ENCODE measurements around the gene MYL5.
"Not testable (repeated sequence)": the region's sequence is repeated elsewhere in the genome, so short reads cannot be mapped to it uniquely, and the experiment has no call there.

MYL5 gene

DNA sequence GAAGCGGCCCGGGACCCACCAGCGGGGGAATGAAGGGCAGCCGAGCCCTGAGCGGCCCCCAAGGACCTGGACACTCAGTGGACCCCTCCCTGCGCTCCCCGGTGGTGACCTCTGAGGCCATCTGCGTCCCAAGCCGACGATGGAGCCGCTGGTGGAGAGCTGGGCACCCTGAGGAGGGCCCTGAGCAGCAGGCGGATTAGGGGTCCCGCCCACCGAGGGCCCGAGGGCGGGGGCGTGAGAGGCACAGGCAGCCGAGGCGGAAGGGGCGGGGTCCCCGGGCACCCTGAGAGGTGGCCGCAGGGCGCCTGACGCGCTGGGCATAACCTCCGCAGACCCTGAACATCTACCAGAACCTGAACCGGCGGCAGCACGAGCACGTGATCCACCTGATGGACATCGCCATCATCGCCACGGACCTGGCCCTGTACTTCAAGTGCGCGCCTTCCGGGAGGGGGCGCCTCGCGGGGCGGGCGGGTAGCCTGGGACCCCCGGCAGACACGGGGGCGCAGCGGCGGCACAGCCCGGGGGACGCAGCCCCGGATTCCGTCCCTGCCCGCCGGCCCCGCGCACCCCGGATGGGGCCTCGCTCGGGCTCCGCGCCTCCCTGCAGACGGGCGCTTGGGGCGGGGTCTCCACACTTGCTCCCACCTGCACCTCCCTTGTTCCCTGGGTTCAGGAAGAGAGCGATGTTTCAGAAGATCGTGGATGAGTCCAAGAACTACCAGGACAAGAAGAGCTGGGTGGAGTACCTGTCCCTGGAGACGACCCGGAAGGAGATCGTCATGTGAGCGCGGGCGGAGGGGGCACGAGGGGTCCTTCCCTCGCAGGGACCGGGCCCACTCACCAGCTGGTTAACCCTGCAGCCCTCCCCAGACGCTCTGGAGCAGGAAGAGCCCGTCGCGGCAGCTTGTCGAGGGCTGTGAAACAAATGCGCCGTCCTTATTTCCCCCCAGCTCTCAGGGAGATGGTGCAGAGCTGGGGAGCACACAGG is 10.6 kb upstream of the MYL5 start:
- Histone ChIP-seq H3K36me3 (ENCODE audit: control insufficient read depth, insufficient read depth, low read length) (no peaks in the 10 kb centered on the region), H3K4me3 (ENCODE audit: low read length) (peak overlapping the region; percentile 14), H3K4me1 (ENCODE audit: control insufficient read depth, insufficient read depth, low read length) (peaks cover 3% of the 10 kb centered on the region), H3K9ac (ENCODE audit: low read length) (peak overlapping the region; percentile 78), H3K27me3 (ENCODE audit: control insufficient read depth, insufficient read depth, low read length) (peaks cover 10% of the 10 kb centered on the region), H3K9me3 (ENCODE audit: control insufficient read depth, low read length) (no peaks in the 10 kb centered on the region)

DNA sequence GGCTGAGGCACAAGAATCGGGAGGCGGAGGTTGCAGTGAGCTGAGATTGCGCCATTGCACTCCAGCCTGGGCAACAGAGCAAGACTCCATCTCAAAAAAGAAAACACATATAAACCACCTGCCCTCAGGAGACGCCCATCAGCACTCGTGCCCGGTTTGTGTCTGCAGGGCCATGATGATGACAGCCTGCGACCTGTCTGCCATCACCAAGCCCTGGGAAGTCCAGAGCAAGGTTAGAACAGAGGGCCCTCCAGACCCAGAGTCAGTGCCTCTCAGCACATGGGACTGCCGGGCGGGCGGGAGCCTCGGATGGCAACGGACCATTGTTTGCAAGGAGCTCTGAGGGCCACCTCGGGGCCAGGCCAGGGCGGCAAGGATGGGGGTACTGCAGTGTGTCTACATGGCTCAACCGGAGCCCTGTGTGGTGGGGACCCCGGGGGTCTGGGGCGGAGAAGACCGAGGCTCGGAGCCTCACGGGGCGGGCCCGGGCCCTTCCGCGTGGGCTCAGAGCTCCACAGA is 9.6 kb upstream of the MYL5 start:
- Histone ChIP-seq H3K4me1 (ENCODE audit: control insufficient read depth, insufficient read depth, low read length) (peaks cover 3% of the 10 kb centered on the region), H3K9ac (ENCODE audit: low read length) (no peak overlapping the region), H3K36me3 (ENCODE audit: control insufficient read depth, insufficient read depth, low read length) (no peaks in the 10 kb centered on the region), H3K4me3 (ENCODE audit: low read length) (no peak overlapping the region), H3K27me3 (ENCODE audit: control insufficient read depth, insufficient read depth, low read length) (peaks cover 10% of the 10 kb centered on the region), H3K9me3 (ENCODE audit: control insufficient read depth, low read length) (no peaks in the 10 kb centered on the region)

DNA sequence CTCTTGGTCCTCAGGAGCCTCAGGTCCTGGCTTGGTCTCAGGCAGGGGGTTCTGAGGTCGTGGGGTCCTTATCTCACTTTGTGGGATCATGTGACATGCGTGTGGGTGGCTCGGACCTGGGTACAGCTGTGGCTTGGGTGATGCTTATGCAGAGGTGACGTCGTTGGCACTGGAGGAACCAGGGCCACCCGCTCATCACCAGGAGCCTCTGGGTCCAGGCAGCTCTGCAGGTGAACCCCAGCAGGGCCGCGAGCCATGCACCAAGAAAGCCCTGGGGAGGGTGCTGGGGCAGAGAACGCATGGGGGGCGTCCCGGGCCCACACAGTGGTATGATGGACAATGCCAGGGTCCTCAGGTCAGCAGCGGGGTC is 9.0 kb upstream of the MYL5 start:
- Histone ChIP-seq H3K9ac (ENCODE audit: low read length) (no peak overlapping the region), H3K4me1 (ENCODE audit: control insufficient read depth, insufficient read depth, low read length) (peaks cover 3% of the 10 kb centered on the region), H3K4me3 (ENCODE audit: low read length) (no peak overlapping the region), H3K27me3 (ENCODE audit: control insufficient read depth, insufficient read depth, low read length) (peaks cover 10% of the 10 kb centered on the region), H3K36me3 (ENCODE audit: control insufficient read depth, insufficient read depth, low read length) (no peaks in the 10 kb centered on the region), H3K9me3 (ENCODE audit: control insufficient read depth, low read length) (no peaks in the 10 kb centered on the region)

DNA sequence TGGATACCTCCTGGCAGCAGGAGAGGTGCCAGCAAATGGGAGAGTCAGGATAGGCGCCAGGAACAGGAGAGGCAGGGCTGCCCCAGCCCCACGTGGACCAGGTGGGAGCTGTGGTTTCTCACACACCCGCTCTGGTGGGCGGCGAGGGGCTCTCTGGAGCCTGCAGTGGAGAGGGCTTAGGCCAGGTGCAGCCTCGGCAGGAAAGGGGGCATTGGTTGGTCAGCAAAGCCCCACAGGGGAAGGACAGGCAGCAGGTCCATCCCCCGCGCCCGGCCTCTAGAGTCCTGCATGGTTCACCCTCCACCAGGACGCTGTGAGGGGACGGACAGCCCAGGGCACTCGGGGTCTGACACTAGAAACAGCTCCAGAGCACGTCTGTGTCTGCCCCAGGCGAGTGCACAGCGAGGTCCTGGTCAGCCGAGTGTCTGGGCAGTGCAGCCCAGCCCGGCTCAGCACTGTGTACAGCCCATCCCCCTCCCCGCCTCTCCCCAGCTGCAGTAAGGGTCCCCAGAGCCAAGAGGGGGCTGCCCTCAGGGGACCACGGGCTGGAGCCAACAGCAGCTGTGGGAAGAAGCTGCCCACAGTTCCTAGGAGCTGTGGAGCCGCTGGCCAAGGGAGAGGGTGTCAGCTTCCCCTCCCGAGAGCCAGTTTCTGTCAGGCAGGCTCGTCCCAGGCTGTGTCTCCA is 8.4 kb upstream of the MYL5 start:
- no peak overlapping the region for H3K9ac ChIP-seq (ENCODE audit: low read length)
- H3K4me3 ChIP-seq (ENCODE audit: low read length): no peak overlapping the region
- peaks cover 10% of the 10 kb centered on the region for H3K27me3 ChIP-seq (ENCODE audit: control insufficient read depth, insufficient read depth, low read length)
- H3K4me1 ChIP-seq (ENCODE audit: control insufficient read depth, insufficient read depth, low read length): peaks cover 3% of the 10 kb centered on the region
- H3K36me3 ChIP-seq (ENCODE audit: control insufficient read depth, insufficient read depth, low read length): no peaks in the 10 kb centered on the region
- no peaks in the 10 kb centered on the region for H3K9me3 ChIP-seq (ENCODE audit: control insufficient read depth, low read length)

DNA sequence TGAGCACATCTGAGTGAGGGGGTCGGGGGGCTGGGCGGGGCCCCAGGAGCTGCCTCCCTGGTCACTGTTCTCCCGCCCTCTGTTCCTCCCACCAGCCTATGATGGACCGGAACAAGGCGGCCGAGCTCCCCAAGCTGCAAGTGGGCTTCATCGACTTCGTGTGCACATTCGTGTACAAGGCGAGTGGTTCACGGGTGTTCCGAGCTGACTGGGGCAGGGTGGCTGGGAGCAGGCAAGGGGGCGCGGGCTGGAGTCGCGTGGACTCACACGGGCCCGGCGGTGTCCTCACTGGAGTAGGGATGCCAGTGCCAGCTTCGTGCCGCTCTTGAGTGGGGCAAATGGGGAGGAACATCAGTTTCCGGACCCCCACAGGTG is 7.9 kb upstream of the MYL5 start:
- Histone ChIP-seq H3K4me3 (ENCODE audit: low read length) (no peak overlapping the region), H3K4me1 (ENCODE audit: control insufficient read depth, insufficient read depth, low read length) (peaks cover 3% of the 10 kb centered on the region), H3K36me3 (ENCODE audit: control insufficient read depth, insufficient read depth, low read length) (no peaks in the 10 kb centered on the region), H3K9ac (ENCODE audit: low read length) (no peak overlapping the region), H3K9me3 (ENCODE audit: control insufficient read depth, low read length) (no peaks in the 10 kb centered on the region), H3K27me3 (ENCODE audit: control insufficient read depth, insufficient read depth, low read length) (peaks cover 10% of the 10 kb centered on the region)

DNA sequence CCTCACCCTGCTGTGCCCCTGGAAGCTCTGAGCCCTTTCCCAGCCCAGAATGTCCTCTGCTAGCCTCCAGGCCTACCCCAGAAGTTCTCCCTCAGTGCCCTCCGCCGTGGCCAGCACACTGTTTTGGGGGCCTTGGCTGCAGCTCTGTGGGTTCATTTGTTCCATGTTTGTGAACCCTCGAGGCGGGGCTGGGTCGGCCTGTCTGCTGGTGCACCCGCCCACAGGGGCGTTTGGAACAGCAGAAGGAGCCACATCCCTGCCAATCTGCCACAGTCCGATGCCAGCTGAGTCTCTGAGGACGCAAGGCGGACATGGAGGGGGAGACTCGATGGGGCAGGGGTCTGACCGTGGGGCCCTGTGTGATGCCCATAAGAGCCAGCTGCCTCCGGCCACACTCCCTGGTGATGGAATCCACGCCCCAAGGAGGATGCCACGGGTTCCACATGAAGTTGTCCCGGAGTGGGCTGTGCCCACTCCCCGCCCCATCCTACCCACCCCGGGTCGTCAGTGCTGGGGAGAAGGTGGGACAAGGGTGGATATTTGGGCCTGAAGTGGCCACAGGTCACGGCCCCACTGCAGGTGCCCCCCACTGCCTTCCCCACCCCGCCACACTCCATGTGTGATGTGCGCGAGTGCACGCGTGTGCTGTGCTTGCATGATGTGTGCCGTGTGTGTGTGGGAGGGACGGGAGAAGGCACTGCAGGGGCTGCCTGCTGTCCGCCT is 7.4 kb upstream of the MYL5 start:
- H3K9ac ChIP-seq (ENCODE audit: low read length): no peak overlapping the region

DNA sequence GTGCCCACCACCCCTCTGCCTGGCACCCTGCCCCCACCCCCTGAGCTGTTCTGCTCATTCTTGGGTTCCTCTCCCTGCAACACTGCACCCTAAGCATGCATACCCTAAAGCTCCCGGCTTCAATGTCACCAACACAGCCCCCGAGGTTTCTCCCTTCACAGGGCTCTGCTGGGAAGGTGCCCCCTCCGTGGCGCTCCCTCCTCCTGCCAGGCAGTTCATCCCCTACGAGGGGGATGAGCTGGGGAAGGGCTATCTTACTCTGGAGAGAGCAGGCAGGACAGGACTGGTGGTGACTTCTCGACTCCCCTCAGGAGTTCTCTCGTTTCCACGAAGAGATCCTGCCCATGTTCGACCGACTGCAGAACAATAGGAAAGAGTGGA is 6.8 kb upstream of the MYL5 start:
- peaks cover 3% of the 10 kb centered on the region for H3K4me1 ChIP-seq (ENCODE audit: control insufficient read depth, insufficient read depth, low read length)
- no peaks in the 10 kb centered on the region for H3K9me3 ChIP-seq (ENCODE audit: control insufficient read depth, low read length)
- H3K9ac ChIP-seq (ENCODE audit: low read length): no peak overlapping the region

More for the DNA sequence above, 7.4 kb upstream of the MYL5 start:
- H3K4me3 ChIP-seq (ENCODE audit: low read length): no peak overlapping the region
- no peaks in the 10 kb centered on the region for H3K36me3 ChIP-seq (ENCODE audit: control insufficient read depth, insufficient read depth, low read length)
- H3K27me3 ChIP-seq (ENCODE audit: control insufficient read depth, insufficient read depth, low read length): peaks cover 10% of the 10 kb centered on the region
- H3K4me1 ChIP-seq (ENCODE audit: control insufficient read depth, insufficient read depth, low read length): peaks cover 3% of the 10 kb centered on the region
- H3K9me3 ChIP-seq (ENCODE audit: control insufficient read depth, low read length): no peaks in the 10 kb centered on the region

DNA sequence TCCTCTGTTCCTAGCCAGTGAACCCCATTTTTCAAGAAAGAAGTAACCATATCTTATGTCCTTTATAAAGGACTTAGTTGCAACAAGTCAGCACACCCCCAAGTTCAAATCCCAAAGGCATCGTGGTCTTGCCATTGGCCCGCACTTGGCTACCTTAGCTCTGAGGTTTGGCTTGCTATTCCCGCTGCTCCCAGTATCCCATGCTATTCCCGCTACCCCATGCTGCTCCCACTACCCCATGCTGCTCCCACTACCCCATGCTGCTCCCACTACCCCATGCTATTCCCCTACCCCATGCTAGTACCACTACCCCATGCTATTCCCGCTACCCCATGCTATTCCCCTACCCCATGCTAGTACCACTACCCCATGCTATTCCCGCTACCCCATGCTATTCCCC is 6.1 kb upstream of the MYL5 start:
- H3K9ac ChIP-seq (ENCODE audit: low read length); H3K36me3 ChIP-seq (ENCODE audit: control insufficient read depth, insufficient read depth, low read length); H3K4me1 ChIP-seq (ENCODE audit: control insufficient read depth, insufficient read depth, low read length); H3K9me3 ChIP-seq (ENCODE audit: control insufficient read depth, low read length); H3K27me3 ChIP-seq (ENCODE audit: control insufficient read depth, insufficient read depth, low read length); H3K4me3 ChIP-seq (ENCODE audit: low read length): not testable (repeated sequence)

More for the DNA sequence above, 6.8 kb upstream of the MYL5 start:
- Histone ChIP-seq H3K36me3 (ENCODE audit: control insufficient read depth, insufficient read depth, low read length) (no peaks in the 10 kb centered on the region), H3K27me3 (ENCODE audit: control insufficient read depth, insufficient read depth, low read length) (peaks cover 10% of the 10 kb centered on the region), H3K4me3 (ENCODE audit: low read length) (no peak overlapping the region)

DNA sequence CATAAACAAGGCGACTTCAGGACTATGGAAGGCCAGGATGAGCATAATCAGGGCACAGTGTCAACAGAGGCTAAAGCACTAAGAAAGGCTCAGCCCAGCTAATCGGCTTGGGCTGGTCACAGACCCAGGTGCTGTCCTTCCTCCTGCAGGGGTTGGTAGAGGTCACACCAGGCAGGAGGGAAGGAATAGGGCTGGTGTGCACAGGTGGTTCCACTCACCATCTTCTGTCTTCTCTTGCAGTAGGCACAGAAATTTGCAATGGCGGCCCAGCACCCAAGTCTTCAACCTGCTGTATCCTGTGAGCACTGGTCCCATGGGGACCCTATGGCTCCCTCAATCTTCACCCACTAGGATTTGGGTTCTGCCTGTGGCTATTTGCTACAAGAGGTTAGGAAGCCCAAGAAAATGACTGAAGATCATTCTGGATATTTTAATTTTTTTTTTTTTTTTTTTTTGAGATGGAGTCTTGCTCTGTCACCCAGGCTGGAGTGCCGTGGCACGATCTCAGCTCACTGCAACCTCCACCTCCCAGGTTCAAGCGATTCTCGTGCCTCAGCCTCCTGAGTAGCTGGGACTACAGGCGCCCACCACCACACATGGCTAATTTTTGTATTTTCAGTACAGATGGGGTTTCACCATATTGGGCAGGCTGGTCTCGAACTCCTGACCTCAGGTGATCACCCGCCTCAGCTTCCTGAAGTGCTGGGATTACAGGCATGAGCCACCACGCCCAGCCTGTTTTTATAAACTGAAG is 4.4 kb upstream of the MYL5 start:
- not testable (repeated sequence) for H3K9ac ChIP-seq (ENCODE audit: low read length); H3K36me3 ChIP-seq (ENCODE audit: control insufficient read depth, insufficient read depth, low read length); H3K9me3 ChIP-seq (ENCODE audit: control insufficient read depth, low read length); H3K4me3 ChIP-seq (ENCODE audit: low read length); H3K4me1 ChIP-seq (ENCODE audit: control insufficient read depth, insufficient read depth, low read length); H3K27me3 ChIP-seq (ENCODE audit: control insufficient read depth, insufficient read depth, low read length)

DNA sequence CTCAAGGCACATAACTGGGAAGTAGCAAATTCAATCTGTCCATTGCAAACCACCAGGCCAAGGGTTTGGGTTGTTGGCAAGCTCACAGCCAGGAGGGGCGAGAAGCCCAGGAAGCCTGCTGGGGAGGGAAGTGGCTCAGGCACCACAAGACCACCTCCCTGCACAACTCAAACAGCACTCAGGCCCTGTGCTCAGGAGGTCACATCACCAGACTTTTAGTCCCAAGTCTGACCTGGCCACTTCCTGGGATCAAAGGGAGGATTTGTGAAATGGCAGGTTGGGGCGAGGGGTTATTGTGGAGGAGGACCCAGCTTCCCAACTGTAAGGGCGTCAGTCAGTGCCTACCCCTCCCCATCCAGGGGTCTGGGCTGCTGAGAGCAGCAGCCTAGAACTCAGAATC is 2.6 kb upstream of the MYL5 start:
- Histone ChIP-seq H3K36me3 (ENCODE audit: control insufficient read depth, insufficient read depth, low read length) (no peaks in the 10 kb centered on the region), H3K9ac (ENCODE audit: low read length) (no peak overlapping the region), H3K27me3 (ENCODE audit: control insufficient read depth, insufficient read depth, low read length) (no peaks in the 10 kb centered on the region), H3K9me3 (ENCODE audit: control insufficient read depth, low read length) (no peaks in the 10 kb centered on the region), H3K4me1 (ENCODE audit: control insufficient read depth, insufficient read depth, low read length) (peaks cover 23% of the 10 kb centered on the region), H3K4me3 (ENCODE audit: low read length) (no peak overlapping the region)

DNA sequence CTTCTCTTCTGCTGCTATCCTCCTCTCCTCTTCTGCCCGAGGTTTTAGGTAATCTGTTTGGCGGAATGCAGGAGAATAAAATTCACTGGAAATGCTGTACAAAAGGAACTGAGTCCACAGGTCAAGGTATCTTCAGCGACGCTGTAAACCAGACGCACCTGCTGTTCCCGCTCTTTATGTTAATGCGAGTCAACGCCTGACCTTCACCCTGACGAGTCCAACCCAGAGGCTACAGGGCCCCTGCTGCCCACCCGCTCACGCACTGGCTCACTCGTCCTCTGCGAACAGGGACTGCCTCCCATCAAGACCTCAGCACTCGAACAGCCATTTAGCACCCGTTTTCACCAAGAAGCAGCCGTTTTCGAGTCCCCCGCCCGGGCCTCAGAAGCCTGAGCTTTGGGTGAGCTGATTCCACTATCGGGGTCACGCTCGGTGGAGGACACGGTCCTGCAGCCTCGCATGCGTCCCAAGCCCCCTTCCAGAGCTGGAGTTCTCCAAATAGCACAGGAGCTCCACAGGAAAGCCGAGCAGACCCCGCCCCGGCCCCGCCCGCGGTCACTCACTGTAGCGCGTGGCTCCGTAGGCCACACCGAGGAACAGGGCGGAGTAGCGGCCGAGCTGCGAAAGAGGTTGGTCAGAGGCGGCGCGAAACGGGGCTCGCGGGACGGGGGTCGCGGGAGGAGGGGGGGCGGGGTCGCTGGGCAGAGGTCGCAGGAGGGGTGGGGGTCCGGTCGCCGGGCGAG is 822 bp upstream of the MYL5 start:
- Histone ChIP-seq H3K4me1 (ENCODE audit: control insufficient read depth, insufficient read depth, low read length) (peaks cover 37% of the 10 kb centered on the region), H3K9ac (ENCODE audit: low read length) (peak overlapping the region; percentile 79), H3K27me3 (ENCODE audit: control insufficient read depth, insufficient read depth, low read length) (no peaks in the 10 kb centered on the region), H3K36me3 (ENCODE audit: control insufficient read depth, insufficient read depth, low read length) (no peaks in the 10 kb centered on the region), H3K9me3 (ENCODE audit: control insufficient read depth, low read length) (no peaks in the 10 kb centered on the region), H3K4me3 (ENCODE audit: low read length) (peak overlapping the region; percentile 60)
